Dendritic cell treated with granulocyte-macrophage colony-stimulating factor and Interleukin-4, amounts not matched to agents 40 ng/mL and 50 ng/mL, for 4 days (primary cell): Measurements from ENCODE around the gene FAM131B.

ENCODE experiments used
- H3K27ac Mint-ChIP-seq: one replicate; pipeline ENCODE4 v1.8.0; 2022; ENCODE audit warnings: mild to moderate bottlenecking, mixed read lengths
- H3K27me3 Mint-ChIP-seq: one replicate; pipeline ENCODE4 v1.8.0; 2022; ENCODE audit warnings: mild to moderate bottlenecking, mixed read lengths
- H3K36me3 Mint-ChIP-seq: one replicate; pipeline ENCODE4 v1.8.0; 2022; ENCODE audit warnings: low read depth, mixed read lengths
- H3K4me1 Mint-ChIP-seq: one replicate; pipeline ENCODE4 v1.8.0; 2022; ENCODE audit warnings: low read depth, mixed read lengths
- H3K4me3 Mint-ChIP-seq: one replicate; pipeline ENCODE4 v1.8.0; 2022; ENCODE audit warnings: mild to moderate bottlenecking, moderate library complexity, mixed read lengths
- H3K9me3 Mint-ChIP-seq: one replicate; pipeline ENCODE4 v1.8.0; 2022; ENCODE audit warnings: mixed read lengths
- intact Hi-C: fragments of 100-400 bp; cut with micrococcal nuclease; formaldehyde crosslinking; loops from one replicate; pipeline ENCODE4 v1.15.0; 2022

FAM131B gene

GRCh38 chr7:143381427-143382125, 19.1 kb upstream of the FAM131B start:
- Mint-ChIP-seq H3K27ac (peak overlapping the region; percentile 93), H3K4me3 (no peak overlapping the region), H3K27me3 (no peaks in the 10 kb centered on the region), H3K36me3 (no peaks in the 10 kb centered on the region), H3K9me3 (no peaks in the 10 kb centered on the region), H3K4me1 (peaks cover 41% of the 10 kb centered on the region)
- intact Hi-C loops: loop anchor here (2.0 kb wide), 2 partner anchors 29 to 141 kb away; no protein-coding TSS in a partner anchor

GRCh38 chr7:143380646-143381426, 18.3 kb upstream of the FAM131B start, which contains the start of gene ZYX:
Gene ZYX (plus strand): TSS chr7:143381345. CDS start chr7:143381572, 227 bp downstream.
- Mint-ChIP-seq H3K27me3 (no peaks in the 10 kb centered on the region), H3K36me3 (no peaks in the 10 kb centered on the region), H3K27ac (peak within 1 kb of the TSS; percentile 93), H3K4me3 (no peak within 1 kb of the TSS), H3K4me1 (peaks cover 49% of the 10 kb centered on the region), H3K9me3 (no peaks in the 10 kb centered on the region)
- intact Hi-C loops: loop anchor here (2.0 kb wide), 2 partner anchors 30 to 140 kb away; no protein-coding TSS in a partner anchor

- intact Hi-C loops: loop anchor here (2.0 kb wide), 2 partner anchors 31 to 139 kb away; no protein-coding TSS in a partner anchor
- peaks cover 55% of the 10 kb centered on the region for H3K4me1 Mint-ChIP-seq
- no peaks in the 10 kb centered on the region for H3K36me3 Mint-ChIP-seq
- H3K27me3 Mint-ChIP-seq: no peaks in the 10 kb centered on the region
- H3K27ac Mint-ChIP-seq: peak overlapping the region; percentile 93
- H3K9me3 Mint-ChIP-seq: no peaks in the 10 kb centered on the region
- H3K4me3 Mint-ChIP-seq: no peak overlapping the region
Measured at GRCh38 chr7:143380260-143380645, 17.7 kb upstream of the FAM131B start.

- H3K4me3 Mint-ChIP-seq: no peak overlapping the region
- H3K4me1 Mint-ChIP-seq: peaks cover 60% of the 10 kb centered on the region
Measured at GRCh38 chr7:143379611-143380259, 17.2 kb upstream of the FAM131B start.

GRCh38 chr7:143376396-143376795, 13.9 kb upstream of the FAM131B start:
- Mint-ChIP-seq H3K9me3 (no peaks in the 10 kb centered on the region), H3K27ac (peak overlapping the region; percentile 39), H3K27me3 (no peaks in the 10 kb centered on the region), H3K4me3 (no peak overlapping the region), H3K4me1 (peaks cover 76% of the 10 kb centered on the region), H3K36me3 (no peaks in the 10 kb centered on the region)
- intact Hi-C loops: no loop called here

More at GRCh38 chr7:143379611-143380259, 17.2 kb upstream of the FAM131B start:
- H3K36me3 Mint-ChIP-seq: no peaks in the 10 kb centered on the region
- peak overlapping the region; percentile 93 for H3K27ac Mint-ChIP-seq
- H3K27me3 Mint-ChIP-seq: no peaks in the 10 kb centered on the region
- intact Hi-C loops: loop anchor here (2.0 kb wide), 2 partner anchors 31 to 139 kb away; no protein-coding TSS in a partner anchor
- no peaks in the 10 kb centered on the region for H3K9me3 Mint-ChIP-seq

GRCh38 chr7:143375298-143376034, 13.0 kb upstream of the FAM131B start:
- Mint-ChIP-seq H3K27me3 (no peaks in the 10 kb centered on the region), H3K4me3 (no peak overlapping the region), H3K36me3 (no peaks in the 10 kb centered on the region), H3K9me3 (no peaks in the 10 kb centered on the region), H3K27ac (peak overlapping the region; percentile 39), H3K4me1 (peaks cover 76% of the 10 kb centered on the region)
- intact Hi-C loops: no loop called here

- intact Hi-C loops: loop anchor here (5.0 kb wide), 1 partner anchor 62 kb away; no protein-coding TSS in a partner anchor
- no peaks in the 10 kb centered on the region for H3K9me3 Mint-ChIP-seq
- peaks cover 72% of the 10 kb centered on the region for H3K4me1 Mint-ChIP-seq
- peak overlapping the region; percentile 39 for H3K27ac Mint-ChIP-seq
- peak overlapping the region; percentile 25 for H3K4me3 Mint-ChIP-seq
- no peaks in the 10 kb centered on the region for H3K27me3 Mint-ChIP-seq
- no peaks in the 10 kb centered on the region for H3K36me3 Mint-ChIP-seq
Measured at GRCh38 chr7:143374561-143374960, 12.0 kb upstream of the FAM131B start.

- H3K36me3 Mint-ChIP-seq: no peaks in the 10 kb centered on the region
- peak overlapping the region; percentile 35 for H3K27ac Mint-ChIP-seq
- intact Hi-C loops: loop anchor here (5.0 kb wide), 1 partner anchor 61 kb away; no protein-coding TSS in a partner anchor
- H3K4me1 Mint-ChIP-seq: peaks cover 60% of the 10 kb centered on the region
- no peak overlapping the region for H3K4me3 Mint-ChIP-seq
- no peaks in the 10 kb centered on the region for H3K9me3 Mint-ChIP-seq
- H3K27me3 Mint-ChIP-seq: no peaks in the 10 kb centered on the region
Measured at GRCh38 chr7:143373255-143373794, 10.8 kb upstream of the FAM131B start.

GRCh38 chr7:143372070-143372469, 9.6 kb upstream of the FAM131B start:
- peak overlapping the region; percentile 53 for H3K27ac Mint-ChIP-seq
- no peaks in the 10 kb centered on the region for H3K9me3 Mint-ChIP-seq
- peaks cover 56% of the 10 kb centered on the region for H3K4me1 Mint-ChIP-seq
- H3K27me3 Mint-ChIP-seq: no peaks in the 10 kb centered on the region
- H3K36me3 Mint-ChIP-seq: no peaks in the 10 kb centered on the region
- intact Hi-C loops: loop anchor here (5.0 kb wide), 1 partner anchor 60 kb away; no protein-coding TSS in a partner anchor
- no peak overlapping the region for H3K4me3 Mint-ChIP-seq

- Mint-ChIP-seq H3K4me3 (no peak overlapping the region), H3K27me3 (peaks cover 6% of the 10 kb centered on the region), H3K4me1 (peaks cover 35% of the 10 kb centered on the region), H3K9me3 (no peaks in the 10 kb centered on the region), H3K27ac (no peak overlapping the region), H3K36me3 (no peaks in the 10 kb centered on the region)
- intact Hi-C loops: loop anchor here (5.0 kb wide), 1 partner anchor 58 kb away; no protein-coding TSS in a partner anchor
Measured at GRCh38 chr7:143369678-143370651, 7.5 kb upstream of the FAM131B start.

GRCh38 chr7:143368387-143368786, 5.9 kb upstream of the FAM131B start:
- no peaks in the 10 kb centered on the region for H3K36me3 Mint-ChIP-seq
- peaks cover 21% of the 10 kb centered on the region for H3K4me1 Mint-ChIP-seq
- intact Hi-C loops: no loop called here
- no peak overlapping the region for H3K27ac Mint-ChIP-seq
- H3K4me3 Mint-ChIP-seq: no peak overlapping the region
- H3K27me3 Mint-ChIP-seq: peaks cover 21% of the 10 kb centered on the region
- H3K9me3 Mint-ChIP-seq: no peaks in the 10 kb centered on the region

- intact Hi-C loops: no loop called here
- Mint-ChIP-seq H3K27ac (no peak overlapping the region), H3K9me3 (no peaks in the 10 kb centered on the region), H3K4me3 (no peak overlapping the region), H3K4me1 (peaks cover 21% of the 10 kb centered on the region), H3K27me3 (peaks cover 25% of the 10 kb centered on the region), H3K36me3 (no peaks in the 10 kb centered on the region)
Measured at GRCh38 chr7:143367972-143368371, 5.5 kb upstream of the FAM131B start.
